ENCODE results near the gene PSG6. TPM values are rescaled to one million over a fixed set of nuclear protein-coding genes. Genes with fewer than 3 reads are reported as not detected.
A peak's percentile ranks its signal among the peaks of the same experiment; 100 is the strongest.
"Not testable (repeated sequence)": the region's sequence is repeated elsewhere in the genome, so short reads cannot be mapped to it uniquely, and the experiment has no call there.

Gene PSG6
- total and polyA plus RNA-seq, 2 of the 4 experiments (the other 2 are of a cell fraction) = 0.18 TPM; not detected in 1

DNA sequence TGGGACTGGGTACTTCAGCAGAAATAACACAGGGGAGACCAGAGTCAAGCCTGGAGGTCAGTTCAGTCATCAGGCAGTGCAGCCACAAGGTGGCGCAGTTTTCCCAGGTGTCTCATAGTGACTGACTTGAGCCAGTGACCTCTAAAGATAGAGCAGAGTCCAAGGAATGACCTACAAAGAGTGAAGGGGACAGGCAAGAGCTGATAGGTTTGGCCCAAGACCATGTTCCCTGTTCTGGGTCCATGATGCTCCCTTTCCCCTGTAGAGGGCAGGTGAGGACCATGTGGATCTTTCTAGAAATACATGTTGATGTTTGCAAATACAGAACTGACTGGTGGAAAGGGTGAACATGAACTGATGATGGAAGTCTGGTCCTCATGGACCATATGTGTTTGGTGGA lies 12.5 kb upstream of the PSG6 start:
- TF ChIP-seq SMC3 (IDR thresholded peaks at IDR 0.05; ENCODE audit: low read depth, low read length) (peak; percentile 50; the same call in 1 of the 2 replicates), RAD21 (IDR thresholded peaks at IDR 0.05; ENCODE audit: low read length) (peak; percentile 62)
- TF ChIP-seq, protein P1, sequence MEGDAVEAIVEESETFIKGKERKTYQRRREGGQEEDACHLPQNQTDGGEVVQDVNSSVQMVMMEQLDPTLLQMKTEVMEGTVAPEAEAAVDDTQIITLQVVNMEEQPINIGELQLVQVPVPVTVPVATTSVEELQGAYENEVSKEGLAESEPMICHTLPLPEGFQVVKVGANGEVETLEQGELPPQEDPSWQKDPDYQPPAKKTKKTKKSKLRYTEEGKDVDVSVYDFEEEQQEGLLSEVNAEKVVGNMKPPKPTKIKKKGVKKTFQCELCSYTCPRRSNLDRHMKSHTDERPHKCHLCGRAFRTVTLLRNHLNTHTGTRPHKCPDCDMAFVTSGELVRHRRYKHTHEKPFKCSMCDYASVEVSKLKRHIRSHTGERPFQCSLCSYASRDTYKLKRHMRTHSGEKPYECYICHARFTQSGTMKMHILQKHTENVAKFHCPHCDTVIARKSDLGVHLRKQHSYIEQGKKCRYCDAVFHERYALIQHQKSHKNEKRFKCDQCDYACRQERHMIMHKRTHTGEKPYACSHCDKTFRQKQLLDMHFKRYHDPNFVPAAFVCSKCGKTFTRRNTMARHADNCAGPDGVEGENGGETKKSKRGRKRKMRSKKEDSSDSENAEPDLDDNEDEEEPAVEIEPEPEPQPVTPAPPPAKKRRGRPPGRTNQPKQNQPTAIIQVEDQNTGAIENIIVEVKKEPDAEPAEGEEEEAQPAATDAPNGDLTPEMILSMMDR (conservative IDR thresholded peaks at IDR 0.05; ENCODE audit: low read depth, low read length) = peak; percentile 54
- H3K14ac ChIP-seq (replicated peaks; ENCODE audit: low read depth, low read length) = peak overlapping the region; percentile 71; the same call in 1 of the 2 replicates
- ATAC-seq (ENCODE audit: low read depth); H3K23ac ChIP-seq (ENCODE audit: low read depth, low read length); H3K9ac ChIP-seq (ENCODE audit: low read depth, low read length); H4K20me1 ChIP-seq (ENCODE audit: insufficient read depth, low read length); H3K4me3 ChIP-seq (ENCODE audit: insufficient read depth, low read depth, low read length); H2AFZ ChIP-seq (replicated peaks; ENCODE audit: low read length, poor library complexity); POLR2A ChIA-PET (ENCODE audit: unreplicated experiment); dilution Hi-C loops (cut with HindIII; ENCODE audit: low sequenced_read_pairs, unreplicated experiment); H3K9me3 ChIP-seq (ENCODE audit: control insufficient read depth, insufficient read depth, low read length); H3K18ac ChIP-seq (ENCODE audit: low read depth, low read length); H2AK9ac ChIP-seq (replicated peaks; ENCODE audit: low read depth, low read length, poor library complexity); H3K36me3 ChIP-seq (ENCODE audit: control insufficient read depth, insufficient read depth, low read length); BruUV-seq (replicated peaks); CTCF ChIA-PET; H3K27me3 ChIP-seq (ENCODE audit: control insufficient read depth, insufficient read depth, low read length); H3K4me2 ChIP-seq (ENCODE audit: low read depth, low read length); H3K79me1 ChIP-seq (ENCODE audit: low read depth in 1 of 2, low read length in 2 of 2); H4K5ac ChIP-seq (ENCODE audit: low read depth, low read length); H3K27ac ChIP-seq (ENCODE audit: insufficient read depth, low read length): not testable (repeated sequence)
- H4K8ac ChIP-seq (ENCODE audit: low read depth in 2 of 2, low read length in 2 of 2) = peak overlapping the region; percentile 18 to 26; a peak in 1 of 4 replicates
- H2BK5ac ChIP-seq (ENCODE audit: low read depth, low read length, poor library complexity, severe bottlenecking) = peak overlapping the region; percentile 78
- in situ Hi-C loops (cut with MboI; ENCODE audit: low sequenced_read_pairs) (loop anchor here (10.0 kb wide), 1 partner anchor 145 kb away; no protein-coding TSS in a partner anchor), intact Hi-C loops (cut with micrococcal nuclease) (loop anchor here (1.0 kb wide), 1 partner anchor 157 kb away; no protein-coding TSS in a partner anchor)
- no CpG with 5 or more reads among the region's 1 CpG for WGBS, 2 experiments (ENCODE audit: extremely low coverage in 2 of 2, insufficient read length in 1 of 2)
- peak overlapping the region; percentile 86 for H3K4ac ChIP-seq (ENCODE audit: low read depth, low read length)
- peak overlapping the region; percentile 96 for H2BK120ac ChIP-seq (ENCODE audit: low read depth, low read length)
- H2BK15ac ChIP-seq (ENCODE audit: low read depth, low read length) = peak overlapping the region; percentile 72; the same call in 1 of the 3 replicates
- peak overlapping the region; percentile 91 for H2AK5ac ChIP-seq (ENCODE audit: low read depth, low read length)
- H2BK20ac ChIP-seq (ENCODE audit: low read depth, low read length) = peak overlapping the region; percentile 98
- H3K4me1 ChIP-seq (ENCODE audit: control insufficient read depth, insufficient read depth, low read length) = peaks cover 16% of the 10 kb centered on the region
- H3K9me1 ChIP-seq (ENCODE audit: insufficient read depth, low read length) = peaks cover 13% of the 10 kb centered on the region
- peak overlapping the region; percentile 73; the same call in 1 of the 2 replicates for H4K91ac ChIP-seq (ENCODE audit: insufficient read depth, low read depth, low read length)
- peak overlapping the region; percentile 3; the same call in 1 of the 2 replicates for H3K56ac ChIP-seq (ENCODE audit: extremely low read depth, insufficient read depth, low read length)
- peak; percentile 70 for DNase-seq

Measured in IMR-90 (cell line).